ENCODE data around the gene SECISBP2L.
"Not testable (repeated sequence)": the region's sequence is repeated elsewhere in the genome, so short reads cannot be mapped to it uniquely, and the experiment has no call there.

SECISBP2L gene

GRCh38 chr15:48972750-48973503 is 73.3 kb downstream of the SECISBP2L start:
- in situ Hi-C loops (cut with MboI; ENCODE audit: low pct_unique_long_range_greater_than_20kb, low sequenced_read_pairs, unreplicated experiment) = no loop called here
- DNase-seq (ENCODE audit: low spot score) = no peak
- TF ChIP-seq CTCF (IDR thresholded peaks at IDR 0.05; ENCODE audit: extremely low read depth, insufficient read depth, missing control alignments) = no peak

- DNase-seq (ENCODE audit: low spot score); in situ Hi-C loops (cut with MboI; ENCODE audit: low pct_unique_long_range_greater_than_20kb, low sequenced_read_pairs, unreplicated experiment): not testable (repeated sequence)
Observed at GRCh38 chr15:48970926-48971325, 75.3 kb downstream of the SECISBP2L start.

GRCh38 chr15:48968066-48968465 is 78.2 kb downstream of the SECISBP2L start:
- in situ Hi-C loops (cut with MboI; ENCODE audit: low pct_unique_long_range_greater_than_20kb, low sequenced_read_pairs, unreplicated experiment) = no loop called here
- DNase-seq (ENCODE audit: low spot score) = no peak
- TF ChIP-seq CTCF (IDR thresholded peaks at IDR 0.05; ENCODE audit: extremely low read depth, insufficient read depth, missing control alignments) = no peak

- in situ Hi-C loops (cut with MboI; ENCODE audit: low pct_unique_long_range_greater_than_20kb, low sequenced_read_pairs, unreplicated experiment) = no loop called here
- DNase-seq (ENCODE audit: low spot score) = no peak
- no peak for TF ChIP-seq CTCF (IDR thresholded peaks at IDR 0.05; ENCODE audit: extremely low read depth, insufficient read depth, missing control alignments)
Observed at GRCh38 chr15:48967336-48967735, 78.9 kb downstream of the SECISBP2L start.

- TF ChIP-seq CTCF (IDR thresholded peaks at IDR 0.05; ENCODE audit: extremely low read depth, insufficient read depth, missing control alignments) = no peak
- DNase-seq (ENCODE audit: low spot score) = peak; percentile 64
- in situ Hi-C loops (cut with MboI; ENCODE audit: low pct_unique_long_range_greater_than_20kb, low sequenced_read_pairs, unreplicated experiment) = no loop called here
Observed at GRCh38 chr15:48966595-48967301, 79.5 kb downstream of the SECISBP2L start.

GRCh38 chr15:48965972-48966371 is 80.3 kb downstream of the SECISBP2L start:
- peak; percentile 56 for DNase-seq (ENCODE audit: low spot score)
- in situ Hi-C loops (cut with MboI; ENCODE audit: low pct_unique_long_range_greater_than_20kb, low sequenced_read_pairs, unreplicated experiment) = no loop called here
- peak; percentile 29 for TF ChIP-seq CTCF (IDR thresholded peaks at IDR 0.05; ENCODE audit: extremely low read depth, insufficient read depth, missing control alignments)

GRCh38 chr15:48964898-48965297 is 81.3 kb downstream of the SECISBP2L start:
- in situ Hi-C loops (cut with MboI; ENCODE audit: low pct_unique_long_range_greater_than_20kb, low sequenced_read_pairs, unreplicated experiment) = no loop called here
- no peak for TF ChIP-seq CTCF (IDR thresholded peaks at IDR 0.05; ENCODE audit: extremely low read depth, insufficient read depth, missing control alignments)
- no peak for DNase-seq (ENCODE audit: low spot score)
